ENCODE results near the gene CASP10. TPM values are rescaled to one million over a fixed set of nuclear protein-coding genes. Genes with fewer than 3 reads are reported as not detected.
"Not testable (repeated sequence)": the region's sequence is repeated elsewhere in the genome, so short reads cannot be mapped to it uniquely, and the experiment has no call there.

The CASP10 gene
- total RNA-seq, 1 donor from 2014 or later = 7.8 TPM

- Histone ChIP-seq H3K36me3 (no peaks in the 10 kb centered on the region), H3K4me3 (no peak overlapping the region), H3K9me3 (no peaks in the 10 kb centered on the region), H3K27ac (no peak overlapping the region), H3K27me3 (no peaks in the 10 kb centered on the region), H3K4me1 (no peaks in the 10 kb centered on the region)
- no peak for DNase-seq (ENCODE audit: low spot score in 2 of 2)
- intact Hi-C loops (cut with DNase I) = loop anchor here (2.0 to 10.0 kb wide), 2 partner anchors 211 to 275 kb away; partner anchors contain the start of gene ORC2
- TF ChIP-seq, protein P1, sequence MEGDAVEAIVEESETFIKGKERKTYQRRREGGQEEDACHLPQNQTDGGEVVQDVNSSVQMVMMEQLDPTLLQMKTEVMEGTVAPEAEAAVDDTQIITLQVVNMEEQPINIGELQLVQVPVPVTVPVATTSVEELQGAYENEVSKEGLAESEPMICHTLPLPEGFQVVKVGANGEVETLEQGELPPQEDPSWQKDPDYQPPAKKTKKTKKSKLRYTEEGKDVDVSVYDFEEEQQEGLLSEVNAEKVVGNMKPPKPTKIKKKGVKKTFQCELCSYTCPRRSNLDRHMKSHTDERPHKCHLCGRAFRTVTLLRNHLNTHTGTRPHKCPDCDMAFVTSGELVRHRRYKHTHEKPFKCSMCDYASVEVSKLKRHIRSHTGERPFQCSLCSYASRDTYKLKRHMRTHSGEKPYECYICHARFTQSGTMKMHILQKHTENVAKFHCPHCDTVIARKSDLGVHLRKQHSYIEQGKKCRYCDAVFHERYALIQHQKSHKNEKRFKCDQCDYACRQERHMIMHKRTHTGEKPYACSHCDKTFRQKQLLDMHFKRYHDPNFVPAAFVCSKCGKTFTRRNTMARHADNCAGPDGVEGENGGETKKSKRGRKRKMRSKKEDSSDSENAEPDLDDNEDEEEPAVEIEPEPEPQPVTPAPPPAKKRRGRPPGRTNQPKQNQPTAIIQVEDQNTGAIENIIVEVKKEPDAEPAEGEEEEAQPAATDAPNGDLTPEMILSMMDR (IDR thresholded peaks at IDR 0.05) = no peak
Observed at GRCh38 chr2:201176081-201176481, 6.9 kb upstream of the CASP10 start.

DNA sequence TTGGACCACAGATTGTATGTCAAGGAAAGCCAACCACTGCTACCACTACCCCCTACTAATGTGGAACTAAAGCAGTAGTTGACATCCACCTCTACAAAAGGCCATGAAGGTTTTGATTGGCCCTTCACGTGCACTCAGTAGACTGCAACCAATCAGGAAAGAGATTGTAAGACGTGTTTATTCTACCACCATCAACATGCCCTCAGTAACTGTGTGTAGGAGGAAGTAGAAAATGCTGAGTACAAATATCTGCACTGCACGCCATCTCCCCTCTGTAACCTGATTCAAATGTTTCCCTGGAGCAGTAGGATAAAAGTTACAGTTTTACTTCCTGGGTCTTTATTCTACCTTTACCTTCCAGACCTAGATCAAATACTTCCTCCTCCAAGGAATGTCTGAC is 2.9 kb upstream of the CASP10 start:
- intact Hi-C loops (cut with DNase I) = no loop called here
- TF ChIP-seq, protein P1 (IDR thresholded peaks at IDR 0.05) = no peak
- Histone ChIP-seq H3K36me3 (no peaks in the 10 kb centered on the region), H3K4me3 (no peak overlapping the region), H3K9me3 (no peaks in the 10 kb centered on the region), H3K27me3 (no peaks in the 10 kb centered on the region), H3K27ac (no peak overlapping the region), H3K4me1 (no peaks in the 10 kb centered on the region)
- no peak for DNase-seq (ENCODE audit: low spot score in 2 of 2)

- no peak for DNase-seq (ENCODE audit: low spot score in 2 of 2)
- Histone ChIP-seq H3K4me3 (peak overlapping the region; percentile 18 to 60), H3K27ac (peak overlapping the region; percentile 10 to 20), H3K36me3 (no peaks in the 10 kb centered on the region), H3K9me3 (no peaks in the 10 kb centered on the region), H3K27me3 (no peaks in the 10 kb centered on the region), H3K4me1 (no peaks in the 10 kb centered on the region)
- TF ChIP-seq, protein P1 (IDR thresholded peaks at IDR 0.05) = no peak
- intact Hi-C loops (cut with DNase I) = no loop called here
Observed at GRCh38 chr2:201183365-201183727, 405 bp downstream of the CASP10 start.

DNA sequence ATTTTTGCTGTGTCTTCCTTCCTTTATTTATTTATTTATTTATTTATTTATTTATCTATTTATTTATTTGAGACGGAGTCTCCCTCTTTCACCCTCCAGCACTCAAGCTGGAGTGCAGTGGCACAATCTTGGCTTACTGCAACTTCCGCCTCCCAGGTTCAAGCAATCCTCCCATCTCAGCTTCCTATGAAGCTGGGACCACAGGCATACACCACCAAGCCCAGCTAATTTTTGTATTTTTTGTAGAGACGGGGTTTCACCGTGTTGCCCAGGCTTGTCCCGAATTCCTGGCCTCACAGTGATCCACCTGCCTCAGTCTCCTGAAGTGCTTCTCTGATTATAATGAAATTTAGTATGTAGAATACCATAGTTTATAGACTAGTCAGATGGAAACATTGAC is 894 bp downstream of the CASP10 start:
- intact Hi-C loops (cut with DNase I); H3K27me3 ChIP-seq; H3K4me1 ChIP-seq; H3K36me3 ChIP-seq; H3K27ac ChIP-seq; H3K9me3 ChIP-seq; DNase-seq (ENCODE audit: low spot score in 2 of 2): not testable (repeated sequence)
- H3K4me3 ChIP-seq = peak overlapping the region; percentile 7 to 60

DNA sequence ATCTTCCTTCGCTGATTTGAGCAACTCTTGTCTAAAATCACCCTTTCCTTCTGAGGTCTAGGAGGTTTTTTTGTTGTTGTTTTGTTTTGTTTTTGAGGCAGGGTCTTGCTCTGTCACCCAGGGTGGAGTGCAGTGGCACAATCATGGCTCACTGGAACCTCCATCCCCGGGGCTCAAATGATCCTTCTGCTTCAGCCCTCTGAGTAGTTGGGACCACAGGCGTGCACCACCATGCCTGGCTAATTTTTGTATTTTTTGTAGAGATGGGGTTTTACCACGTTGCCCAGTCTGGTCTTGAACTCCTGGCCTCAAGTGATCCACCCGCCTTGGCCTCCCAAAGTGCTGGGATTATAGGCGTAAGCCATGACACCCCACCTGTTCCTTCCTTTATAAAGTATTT is 1.3 kb downstream of the CASP10 start:
- intact Hi-C loops (cut with DNase I); H3K9me3 ChIP-seq: not testable (repeated sequence)

DNA sequence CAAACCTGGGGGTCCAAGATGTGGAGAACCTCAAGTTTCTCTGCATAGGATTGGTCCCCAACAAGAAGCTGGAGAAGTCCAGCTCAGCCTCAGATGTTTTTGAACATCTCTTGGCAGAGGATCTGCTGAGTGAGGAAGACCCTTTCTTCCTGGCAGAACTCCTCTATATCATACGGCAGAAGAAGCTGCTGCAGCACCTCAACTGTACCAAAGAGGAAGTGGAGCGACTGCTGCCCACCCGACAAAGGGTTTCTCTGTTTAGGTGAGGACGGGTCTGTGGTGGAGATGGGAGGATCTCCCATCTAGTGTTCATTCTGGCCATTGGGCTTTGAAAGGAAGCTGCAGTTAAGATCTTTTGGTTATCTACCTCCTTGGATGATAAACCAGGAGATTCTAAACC is 2.9 kb downstream of the CASP10 start:
- no peak overlapping the region for H3K4me3 ChIP-seq
- H3K27ac ChIP-seq = no peak overlapping the region
- H3K36me3 ChIP-seq = no peaks in the 10 kb centered on the region
- TF ChIP-seq, protein P1 (IDR thresholded peaks at IDR 0.05) = no peak
- intact Hi-C loops (cut with DNase I) = no loop called here
- DNase-seq (ENCODE audit: low spot score in 2 of 2) = no peak
- no peaks in the 10 kb centered on the region for H3K4me1 ChIP-seq
- no peaks in the 10 kb centered on the region for H3K9me3 ChIP-seq
- H3K27me3 ChIP-seq = no peaks in the 10 kb centered on the region

More for the DNA sequence above, 1.3 kb downstream of the CASP10 start:
- H3K36me3 ChIP-seq; H3K27ac ChIP-seq; H3K4me1 ChIP-seq; DNase-seq (ENCODE audit: low spot score in 2 of 2); H3K27me3 ChIP-seq: not testable (repeated sequence)
- peak overlapping the region; percentile 7 to 60 for H3K4me3 ChIP-seq

GRCh38 chr2:201186982-201187381 is 4.0 kb downstream of the CASP10 start:
- Histone ChIP-seq H3K27ac (no peak overlapping the region), H3K27me3 (no peaks in the 10 kb centered on the region), H3K4me1 (peaks cover 0 to 3% of the 10 kb centered on the region in 2 donors), H3K9me3 (no peaks in the 10 kb centered on the region), H3K36me3 (no peaks in the 10 kb centered on the region), H3K4me3 (no peak overlapping the region)
- TF ChIP-seq, protein P1 (IDR thresholded peaks at IDR 0.05) = no peak
- intact Hi-C loops (cut with DNase I) = no loop called here
- DNase-seq (ENCODE audit: low spot score in 2 of 2) = no peak

Measured in ascending aorta (tissue), 2 donors.